GM21526 (cell line): Measurements from ENCODE around the gene GOLGA8A.
A peak's percentile ranks its signal among the peaks of the same experiment; 100 is the strongest.
"Not testable (repeated sequence)": the region's sequence is repeated elsewhere in the genome, so short reads cannot be mapped to it uniquely, and the experiment has no call there.

Experiments
- ATAC-seq: cut with Tn5 transposase; IDR thresholded peaks from one replicate; pipeline ENCODE4 v1.9.1; 2021; ENCODE audit warnings: moderate library complexity; ENCODE audit not compliant: unreplicated experiment, low FRiP score

Gene GOLGA8A, protein sequence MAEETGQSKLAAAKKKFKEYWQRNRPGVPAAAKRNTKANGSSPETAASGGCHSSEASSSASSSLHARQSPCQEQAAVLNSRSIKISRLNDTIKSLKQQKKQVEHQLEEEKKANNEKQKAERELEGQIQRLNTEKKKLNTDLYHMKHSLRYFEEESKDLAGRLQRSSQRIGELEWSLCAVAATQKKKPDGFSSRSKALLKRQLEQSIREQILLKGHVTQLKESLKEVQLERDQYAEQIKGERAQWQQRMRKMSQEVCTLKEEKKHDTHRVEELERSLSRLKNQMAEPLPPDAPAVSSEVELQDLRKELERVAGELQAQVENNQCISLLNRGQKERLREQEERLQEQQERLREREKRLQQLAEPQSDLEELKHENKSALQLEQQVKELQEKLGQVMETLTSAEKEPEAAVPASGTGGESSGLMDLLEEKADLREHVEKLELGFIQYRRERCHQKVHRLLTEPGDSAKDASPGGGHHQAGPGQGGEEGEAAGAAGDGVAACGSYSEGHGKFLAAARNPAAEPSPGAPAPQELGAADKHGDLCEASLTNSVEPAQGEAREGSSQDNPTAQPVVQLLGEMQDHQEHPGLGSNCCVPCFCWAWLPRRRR

DNA sequence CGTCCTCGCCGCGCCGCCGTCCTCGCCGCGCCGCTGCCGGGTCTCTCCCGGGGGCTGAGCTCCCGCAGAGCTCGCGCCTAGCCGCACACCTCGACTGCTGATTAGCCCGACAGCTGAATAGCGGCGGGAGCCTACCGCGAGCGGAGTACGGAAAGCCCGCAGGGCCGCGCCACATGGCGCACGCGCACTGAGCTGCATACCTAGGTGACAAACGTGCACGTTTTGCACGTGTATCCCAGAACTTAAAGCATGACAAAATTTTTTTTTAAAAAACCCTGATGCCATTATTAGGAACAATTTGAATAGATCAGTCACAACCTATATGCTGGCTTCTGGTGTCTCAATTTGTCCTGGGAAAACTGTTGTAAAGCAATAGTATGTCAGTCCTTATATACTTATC is at the start of gene GOLGA8A:
Gene GOLGA8A (minus strand): TSS at position 122 of the 400 bp plus-strand sequence. CDS start 48,117 bp downstream, outside the sequence.
- ATAC-seq: peak; percentile 66

DNA sequence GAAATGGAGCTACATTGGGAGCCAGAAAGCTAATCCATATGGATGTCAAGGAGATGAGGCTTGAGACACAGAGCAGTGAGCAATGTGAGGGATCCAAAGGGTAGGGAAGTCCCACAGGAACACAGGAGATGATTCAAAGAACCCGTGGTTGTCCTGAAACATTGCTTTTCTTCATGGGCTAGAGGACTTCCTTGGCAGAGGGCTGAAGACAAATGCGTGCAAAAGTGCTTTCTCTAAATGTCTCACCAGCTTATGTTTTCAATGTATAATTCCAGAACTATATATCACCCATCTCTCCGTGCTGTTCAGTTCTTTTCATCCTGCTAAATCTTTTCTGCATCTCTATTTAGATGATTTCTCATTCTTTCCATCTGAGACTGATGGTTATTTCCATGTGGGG is 46.0 kb upstream of the GOLGA8A start:
- no peak for ATAC-seq

DNA sequence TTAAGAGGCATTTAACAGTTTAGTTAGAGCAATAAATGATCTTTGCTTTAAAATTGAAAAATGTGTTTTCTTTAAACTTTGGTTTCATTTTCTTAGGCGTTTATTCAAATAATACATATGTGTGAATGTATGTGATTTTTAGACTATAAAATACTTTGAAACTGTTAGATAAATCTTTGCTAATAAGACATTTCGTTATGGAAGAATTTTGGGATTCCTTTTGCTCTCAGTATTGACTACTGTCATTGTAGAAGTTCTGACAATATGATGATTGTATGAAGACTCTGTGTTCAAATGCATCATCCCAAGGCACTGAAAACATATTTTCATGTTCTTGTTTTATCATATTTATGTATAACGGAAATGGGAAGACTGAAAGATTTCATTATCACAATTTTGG is 43.8 kb upstream of the GOLGA8A start:
- ATAC-seq: no peak

DNA sequence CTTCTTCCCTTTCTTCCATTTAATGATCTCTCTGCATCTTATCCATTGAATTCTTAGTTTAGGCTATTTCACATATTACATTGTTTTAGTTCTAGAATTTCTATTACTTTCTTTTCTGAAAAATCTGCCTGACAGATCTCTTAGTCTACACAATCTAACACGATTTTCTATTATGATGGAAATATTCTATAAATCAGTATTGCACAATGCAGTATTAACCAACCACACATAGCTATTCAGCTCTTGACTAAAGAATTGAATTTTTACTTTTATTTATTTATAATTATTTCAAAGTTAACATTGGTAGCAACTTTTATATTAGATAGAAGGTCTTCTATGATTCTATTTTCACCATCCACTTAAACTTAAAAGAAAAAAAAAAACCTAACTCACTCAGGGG is 36.2 kb upstream of the GOLGA8A start:
- ATAC-seq: no peak

DNA sequence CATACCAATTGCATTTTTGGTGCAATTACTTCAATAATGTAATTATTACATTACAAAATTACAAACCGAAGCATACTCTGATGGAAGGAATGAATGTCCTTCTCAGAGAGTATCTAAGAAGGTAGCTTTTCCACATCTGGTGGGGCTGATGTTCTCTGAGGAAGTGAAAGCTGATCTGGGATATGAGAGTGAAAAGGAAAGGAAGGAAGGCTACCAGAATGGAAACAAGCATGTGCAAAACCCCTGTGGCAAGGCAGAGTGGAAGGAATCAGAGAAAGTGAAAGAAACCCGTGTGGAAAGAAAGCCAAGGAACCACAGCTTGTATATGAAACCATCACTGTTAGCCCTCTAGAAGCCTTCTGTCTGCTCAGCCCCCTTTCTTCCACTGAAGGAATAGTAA is 35.3 kb upstream of the GOLGA8A start:
- no peak for ATAC-seq

DNA sequence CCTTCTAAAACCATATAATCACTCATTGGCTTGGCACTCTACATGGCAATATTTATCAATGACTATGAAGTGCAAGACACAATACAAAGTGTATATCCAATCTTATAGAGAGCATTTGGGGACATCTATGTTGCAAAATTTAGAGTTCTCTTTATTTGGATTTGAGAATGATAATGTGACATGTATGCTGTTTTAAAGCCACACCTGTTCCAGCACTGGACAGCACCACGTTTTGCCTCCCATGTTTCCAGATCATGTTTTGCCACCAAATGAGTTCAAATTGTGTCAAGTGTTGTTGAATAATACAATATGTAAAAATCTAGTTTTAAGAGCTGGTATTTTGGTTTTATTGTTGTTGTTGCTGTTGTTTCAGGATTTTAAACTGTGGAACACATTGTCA is 33.3 kb upstream of the GOLGA8A start:
- no peak for ATAC-seq

DNA sequence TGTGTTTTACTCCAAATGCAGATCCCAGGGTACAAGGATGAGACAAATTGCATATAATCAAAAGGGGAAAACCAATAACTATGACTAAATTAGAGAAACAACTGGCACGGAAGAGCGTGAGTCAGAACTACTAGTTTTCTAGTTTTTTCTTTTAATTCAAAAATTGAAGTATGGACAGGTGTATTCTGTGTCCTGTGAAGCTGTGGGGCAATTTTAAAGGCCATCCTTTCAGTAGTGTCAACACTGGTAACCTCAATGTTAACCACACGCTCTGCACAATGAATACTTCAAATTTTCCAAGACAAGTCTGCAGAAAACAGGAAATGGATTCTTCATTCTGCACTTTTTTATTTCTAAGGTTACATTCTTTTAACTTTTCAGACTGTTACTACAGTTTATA is 32.5 kb upstream of the GOLGA8A start:
- ATAC-seq: no peak

DNA sequence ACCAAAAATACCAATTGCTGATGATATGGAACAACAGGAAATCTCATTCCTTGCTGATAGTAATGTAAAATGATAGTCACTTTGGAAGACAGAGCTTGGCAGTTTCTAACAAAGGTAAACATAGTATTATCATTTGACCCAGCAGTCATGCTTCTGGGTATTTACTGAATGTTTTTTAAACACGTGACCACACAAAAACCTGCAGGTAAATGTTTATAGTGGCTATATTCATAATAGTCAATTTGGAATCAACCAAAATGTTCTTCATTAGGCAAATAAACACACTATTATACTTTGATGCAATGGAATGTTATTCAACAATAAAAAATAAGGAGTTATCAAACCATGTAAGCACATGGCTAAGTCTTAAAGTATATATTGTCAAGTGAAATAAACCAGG is 24.1 kb upstream of the GOLGA8A start:
- ATAC-seq: no peak

DNA sequence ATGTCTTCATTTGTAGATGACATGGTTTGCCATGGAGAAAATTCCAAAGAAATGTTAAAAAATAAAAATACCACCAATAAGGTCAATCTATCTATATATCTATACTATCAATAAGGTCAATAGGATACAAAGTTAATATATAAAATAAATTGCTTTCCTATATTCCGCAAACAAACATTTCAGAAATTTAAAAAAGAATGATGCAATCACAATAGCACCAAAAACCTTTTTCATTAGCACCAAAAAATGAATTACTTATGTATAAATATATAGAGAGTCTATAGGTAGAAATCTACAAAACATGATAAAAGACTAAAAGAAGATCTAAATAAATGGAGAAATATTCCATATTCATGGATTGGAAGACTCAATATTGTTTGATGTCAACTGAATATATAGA is 22.8 kb upstream of the GOLGA8A start:
- no peak for ATAC-seq

DNA sequence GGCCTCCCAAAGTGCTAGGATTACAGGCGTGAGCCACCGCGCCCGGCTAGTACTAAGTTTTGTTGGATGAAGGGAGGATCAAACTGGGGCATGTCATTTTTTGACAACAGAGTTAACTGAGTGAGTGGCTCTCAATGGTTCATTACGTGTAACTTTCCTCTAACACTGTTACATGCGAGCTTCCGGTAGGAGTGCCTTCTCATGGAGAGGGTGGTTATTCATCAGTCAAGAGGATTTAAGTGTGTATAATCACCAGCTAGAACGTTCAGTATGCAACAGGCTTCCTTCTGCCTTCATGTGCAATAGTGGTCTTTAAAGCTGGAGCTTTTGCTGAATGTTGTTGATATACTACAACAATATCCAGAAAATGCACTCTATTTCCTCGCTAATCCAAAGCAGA is 19.1 kb upstream of the GOLGA8A start:
- no peak for ATAC-seq

DNA sequence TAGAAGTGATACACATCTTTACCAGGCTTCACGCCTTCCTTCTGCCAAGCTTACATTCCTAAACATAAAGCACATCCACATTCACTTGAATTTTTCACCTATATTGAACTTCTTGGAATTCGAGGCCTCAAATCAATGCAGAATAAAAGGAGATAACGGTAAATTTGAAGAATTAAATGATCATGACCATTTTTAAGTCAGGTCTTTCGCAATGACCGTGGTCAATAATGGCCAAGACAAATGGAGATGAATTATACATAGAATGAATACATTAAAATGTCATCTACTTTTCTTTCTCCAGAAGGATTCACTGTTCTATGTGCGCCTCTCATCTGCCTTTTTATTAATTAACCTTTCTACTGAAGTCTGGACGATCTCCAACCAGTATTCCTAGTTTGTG is 5.3 kb upstream of the GOLGA8A start:
- no peak for ATAC-seq

DNA sequence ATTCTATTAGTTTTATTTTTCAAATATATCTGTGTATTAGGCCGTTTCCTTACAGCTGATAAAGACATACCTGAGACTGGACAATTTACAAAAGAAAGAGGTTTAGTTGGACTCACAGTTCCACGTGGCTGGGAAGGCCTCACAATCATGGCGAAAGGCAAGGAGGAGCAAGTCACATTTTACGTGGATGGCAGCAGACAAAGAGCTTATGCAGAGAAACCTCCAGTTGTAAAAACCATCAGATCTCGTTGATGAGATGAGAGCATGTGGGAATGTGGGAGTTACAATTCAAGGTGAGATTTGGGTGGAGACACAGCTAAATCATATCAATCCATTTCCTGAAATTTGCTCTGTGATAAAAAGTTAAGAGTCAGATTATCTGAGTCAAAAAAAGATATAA is 2.3 kb upstream of the GOLGA8A start:
- ATAC-seq: no peak

DNA sequence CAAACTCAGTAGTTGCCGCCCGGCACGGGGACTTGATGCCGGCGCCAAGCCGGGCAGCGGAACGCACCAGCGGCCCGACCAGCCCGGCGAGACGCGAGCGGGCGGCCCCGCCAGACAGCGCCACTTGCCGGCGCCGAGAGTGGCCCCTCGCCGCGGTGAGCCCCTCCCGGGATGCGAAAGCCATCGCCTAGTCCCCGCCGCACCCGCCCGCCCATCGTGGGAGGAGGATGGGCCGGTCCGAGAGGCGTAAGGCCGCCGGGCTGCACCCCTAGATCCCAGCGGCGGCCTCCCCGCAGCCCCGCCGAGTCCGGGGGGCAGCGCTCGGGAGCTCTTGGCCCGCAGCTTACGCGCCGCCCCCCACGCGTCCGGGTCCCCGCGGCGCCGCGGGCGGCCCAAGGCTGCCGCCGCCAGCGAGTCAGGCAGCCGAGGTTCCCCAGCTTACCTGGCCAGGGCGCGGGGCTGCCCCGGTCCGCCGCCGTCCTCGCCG is 609 bp downstream of the GOLGA8A start:
- ATAC-seq: peak; percentile 53

DNA sequence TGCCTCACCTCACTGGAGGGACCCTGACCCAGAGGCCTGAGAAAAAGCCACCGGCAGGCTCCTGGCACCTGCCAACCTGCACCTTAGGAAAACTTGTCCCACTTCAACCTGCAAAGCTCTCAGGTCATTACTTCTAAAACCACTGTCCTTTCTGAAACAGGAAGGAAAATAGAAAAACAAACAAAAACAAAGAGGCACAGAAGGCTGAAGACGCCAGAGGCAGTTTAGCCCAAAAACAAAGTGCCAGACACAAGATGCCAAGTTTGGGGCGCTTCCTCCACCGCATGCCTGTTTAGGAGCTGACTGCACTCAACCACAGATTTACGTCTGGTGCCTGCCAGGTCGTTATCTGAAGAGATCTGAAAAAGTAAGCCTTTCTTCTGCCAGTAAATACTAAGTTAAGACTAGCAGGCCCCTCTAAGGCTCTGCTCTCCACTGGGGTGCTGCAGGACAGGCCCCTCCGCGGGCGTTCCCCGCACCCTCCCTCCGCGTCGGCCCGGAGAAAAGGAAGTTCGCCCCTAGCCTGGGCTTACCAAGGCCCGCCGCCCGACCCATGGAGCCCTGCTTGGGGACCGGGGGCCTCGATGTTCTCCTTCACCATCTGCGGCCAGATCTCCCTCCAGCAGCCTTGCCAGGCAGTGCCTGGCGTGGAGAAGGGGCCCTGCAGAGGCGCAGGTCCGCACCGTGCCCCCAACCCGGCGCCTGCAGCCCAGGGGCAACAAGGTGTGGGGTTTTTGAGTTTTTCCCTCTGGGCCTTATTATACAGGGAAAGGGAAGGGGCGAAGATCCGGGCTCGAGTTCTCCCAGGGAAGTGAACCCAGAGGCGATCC is 1.3 kb downstream of the GOLGA8A start:
- peak; percentile 26 for ATAC-seq

DNA sequence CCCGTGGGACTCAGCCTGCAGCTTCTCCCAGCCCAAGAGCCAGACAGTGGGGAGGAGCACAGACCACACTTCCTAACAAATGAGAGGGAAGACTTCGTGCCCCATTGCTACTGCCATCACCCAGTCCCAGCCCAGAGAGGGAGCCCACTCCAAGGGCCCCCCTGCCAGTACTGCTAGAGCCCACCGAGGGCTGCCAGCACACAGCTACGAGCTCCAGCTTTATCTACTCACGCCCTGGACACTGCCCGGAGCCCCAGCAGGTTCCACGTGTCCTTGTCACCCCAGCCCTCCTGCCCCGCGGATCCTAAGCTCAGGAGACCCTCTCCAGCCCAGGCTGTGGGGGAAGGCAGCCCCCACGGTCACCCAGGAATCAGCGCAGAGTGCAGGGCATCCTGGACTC is 1.9 kb downstream of the GOLGA8A start:
- ATAC-seq: no peak

DNA sequence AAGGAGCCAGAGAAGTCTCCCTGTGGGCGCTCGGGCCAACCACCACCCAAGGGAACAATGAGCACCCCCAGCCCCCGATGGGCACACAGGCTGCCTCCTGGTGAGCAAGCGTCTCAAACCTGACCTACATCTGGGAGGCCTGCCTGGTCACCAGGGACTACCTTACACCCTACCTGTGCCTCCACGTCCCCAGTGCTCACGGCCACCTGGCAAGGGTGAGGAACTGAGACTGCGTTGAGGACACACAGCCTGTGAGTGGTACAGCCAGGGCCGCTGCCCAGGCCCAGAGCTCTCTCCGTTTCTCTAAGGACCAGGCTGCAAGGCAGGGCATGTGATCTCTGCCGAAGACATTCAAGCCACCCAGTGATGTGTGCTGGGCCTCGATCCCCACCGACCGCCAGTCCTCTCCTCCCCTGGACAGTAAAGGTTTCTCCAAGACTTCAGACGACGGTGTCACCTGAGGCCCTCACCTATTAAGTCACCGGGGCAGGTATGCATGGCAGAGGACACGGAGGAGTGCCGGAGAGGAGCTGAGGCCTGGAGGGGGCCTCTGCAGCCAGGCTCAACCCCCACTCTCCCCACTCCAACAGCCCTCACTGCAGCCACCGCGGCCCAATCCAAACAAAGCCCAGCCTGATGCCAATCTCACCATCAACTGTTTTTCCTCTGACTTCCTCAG is 2.8 kb downstream of the GOLGA8A start:
- ATAC-seq: no peak

DNA sequence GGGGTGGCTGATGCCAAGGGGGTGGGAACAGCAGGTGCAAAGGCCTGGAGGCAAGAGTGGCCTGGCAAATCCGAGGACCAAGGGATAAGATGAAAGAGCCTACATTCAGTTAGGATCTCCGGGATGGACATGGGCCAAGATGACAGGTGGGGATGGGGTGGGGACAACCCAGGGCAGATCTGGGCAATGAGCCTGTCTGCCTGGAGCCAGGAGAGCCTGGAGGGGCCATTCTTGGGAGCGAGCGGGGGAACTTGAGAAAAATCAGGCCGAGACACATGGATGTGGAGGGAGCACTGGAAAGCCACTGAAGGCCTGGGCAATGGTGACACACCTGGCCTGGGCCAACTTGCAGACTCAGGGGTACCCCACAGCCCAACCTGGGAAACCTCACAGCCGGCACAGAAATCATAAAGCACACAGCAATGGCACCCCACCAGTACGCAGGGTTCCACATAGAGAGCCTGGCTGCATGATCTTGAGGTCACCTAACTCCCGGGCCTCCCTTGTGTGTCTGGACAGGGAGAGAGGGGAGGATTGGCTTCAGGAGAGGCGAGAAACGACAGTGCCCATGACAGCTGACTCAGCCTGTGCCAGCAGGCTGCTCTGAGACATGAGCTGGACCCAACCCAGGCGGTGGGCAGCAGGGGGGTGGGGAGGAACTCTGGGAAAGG is 3.5 kb downstream of the GOLGA8A start:
- not testable (repeated sequence) for ATAC-seq

DNA sequence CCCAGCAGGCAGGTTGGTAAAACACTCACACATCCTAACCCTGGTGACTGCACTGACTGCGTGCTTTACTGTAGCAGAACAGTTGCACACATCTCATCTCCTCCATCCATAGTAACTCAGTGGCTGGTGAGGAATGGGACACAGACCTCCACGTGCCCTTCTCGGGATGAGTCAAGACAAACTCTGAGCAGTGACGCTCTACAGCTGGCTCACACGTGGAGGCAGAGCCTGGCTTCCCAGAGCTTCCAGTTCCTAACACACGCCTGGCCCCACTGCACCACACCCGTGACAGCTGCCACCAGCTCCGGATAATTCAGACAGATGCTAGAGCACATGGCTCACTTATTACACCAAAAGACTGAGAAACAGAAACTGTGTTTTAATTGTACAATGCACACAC is 7.0 kb downstream of the GOLGA8A start:
- not testable (repeated sequence) for ATAC-seq

DNA sequence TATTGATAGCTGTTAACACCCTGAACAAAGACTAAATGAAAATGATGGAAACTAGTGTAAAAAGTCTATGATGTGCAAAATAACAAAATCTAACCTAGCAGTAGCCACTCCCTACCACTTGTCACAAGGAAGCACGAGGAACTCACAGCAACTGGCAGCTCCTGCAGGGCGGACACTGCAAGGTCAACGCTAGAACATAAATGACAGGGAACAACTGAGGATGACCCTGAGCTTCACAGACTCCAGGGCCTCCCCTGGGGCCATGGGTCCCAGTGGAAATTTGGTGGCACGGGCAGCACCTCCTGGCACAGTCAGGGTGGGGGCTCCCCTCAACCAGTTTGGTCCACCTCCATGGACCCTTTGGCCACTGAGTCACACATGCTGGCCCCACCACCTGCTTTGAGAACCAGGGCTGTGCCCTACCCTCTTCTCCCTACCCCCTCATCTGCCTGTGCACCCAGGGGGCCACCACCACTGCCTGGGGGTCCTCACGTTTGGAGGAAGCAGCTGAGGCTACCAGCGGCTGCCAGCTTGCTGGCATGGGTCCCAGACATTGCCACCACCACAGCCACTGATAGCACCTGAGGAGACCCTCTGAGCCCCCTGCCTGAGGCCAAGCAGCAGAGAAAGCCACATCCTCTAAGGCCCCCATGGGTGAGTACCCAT is 14.1 kb downstream of the GOLGA8A start:
- not testable (repeated sequence) for ATAC-seq

DNA sequence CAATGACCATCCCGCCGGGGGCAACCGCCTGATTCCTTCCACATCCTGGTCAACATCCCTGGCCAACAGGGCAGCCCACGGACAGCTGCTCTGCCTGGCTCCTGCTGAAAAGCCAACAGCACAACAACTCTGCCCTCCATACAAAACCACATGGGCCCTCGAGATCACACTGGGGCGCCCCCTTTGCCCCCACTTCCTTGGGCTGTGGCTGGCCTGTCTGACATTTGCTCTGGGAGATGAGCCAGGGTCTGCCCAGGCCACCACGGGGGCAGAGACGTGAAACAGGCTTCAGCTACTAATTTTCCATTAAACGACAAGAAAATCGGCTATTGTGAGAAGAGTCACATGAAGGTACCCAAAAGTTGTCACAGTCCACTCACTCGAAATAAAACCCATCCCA is 16.7 kb downstream of the GOLGA8A start:
- not testable (repeated sequence) for ATAC-seq
